ENCODE measurements around the gene CYP27A1.

The CYP27A1 gene

DNA sequence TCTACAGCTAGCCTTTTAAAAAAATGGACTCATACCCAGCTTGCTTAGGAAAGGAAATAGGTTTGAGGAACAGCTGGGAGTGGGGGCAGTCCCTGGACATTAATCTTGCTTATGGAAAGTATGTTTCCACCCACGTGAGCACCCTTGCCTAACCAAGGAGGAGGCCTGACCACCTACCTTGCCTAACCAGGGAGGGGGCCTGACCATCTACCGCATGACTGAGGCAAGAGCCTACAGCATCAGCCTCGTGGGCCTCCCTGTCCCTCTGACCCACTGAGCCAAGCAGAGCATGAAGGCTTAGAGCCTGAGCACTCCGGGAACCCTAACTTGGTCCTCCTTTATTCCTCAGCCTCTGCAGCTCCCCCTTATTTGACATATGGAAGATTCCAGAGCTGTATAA, 29.4 kb downstream of the CYP27A1 start:
- no peak for DNase-seq (ENCODE audit: low read depth in 2 of 2)

DNA sequence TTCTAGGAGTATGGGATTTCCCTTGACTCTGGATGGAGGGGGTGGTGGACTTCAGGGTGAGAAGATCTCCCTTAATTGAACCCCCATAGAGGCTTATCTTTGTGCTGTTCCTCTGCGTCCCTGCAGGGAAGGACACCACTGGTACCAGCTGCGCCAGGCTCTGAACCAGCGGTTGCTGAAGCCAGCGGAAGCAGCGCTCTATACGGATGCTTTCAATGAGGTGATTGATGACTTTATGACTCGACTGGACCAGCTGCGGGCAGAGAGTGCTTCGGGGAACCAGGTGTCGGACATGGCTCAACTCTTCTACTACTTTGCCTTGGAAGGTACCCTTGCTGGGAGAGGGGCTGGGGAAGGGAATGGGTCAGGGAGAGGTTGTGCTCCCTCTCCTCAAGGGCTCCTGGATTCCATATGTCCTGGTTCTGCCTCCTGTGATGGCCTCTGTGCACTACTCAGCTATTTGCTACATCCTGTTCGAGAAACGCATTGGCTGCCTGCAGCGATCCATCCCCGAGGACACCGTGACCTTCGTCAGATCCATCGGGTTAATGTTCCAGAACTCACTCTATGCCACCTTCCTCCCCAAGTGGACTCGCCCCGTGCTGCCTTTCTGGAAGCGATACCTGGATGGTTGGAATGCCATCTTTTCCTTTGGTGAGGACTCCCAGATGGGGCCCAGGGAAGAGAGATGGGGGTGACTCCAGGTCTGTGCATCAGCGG, 30.3 kb downstream of the CYP27A1 start:
- no peak for DNase-seq (ENCODE audit: low read depth in 2 of 2)

DNA sequence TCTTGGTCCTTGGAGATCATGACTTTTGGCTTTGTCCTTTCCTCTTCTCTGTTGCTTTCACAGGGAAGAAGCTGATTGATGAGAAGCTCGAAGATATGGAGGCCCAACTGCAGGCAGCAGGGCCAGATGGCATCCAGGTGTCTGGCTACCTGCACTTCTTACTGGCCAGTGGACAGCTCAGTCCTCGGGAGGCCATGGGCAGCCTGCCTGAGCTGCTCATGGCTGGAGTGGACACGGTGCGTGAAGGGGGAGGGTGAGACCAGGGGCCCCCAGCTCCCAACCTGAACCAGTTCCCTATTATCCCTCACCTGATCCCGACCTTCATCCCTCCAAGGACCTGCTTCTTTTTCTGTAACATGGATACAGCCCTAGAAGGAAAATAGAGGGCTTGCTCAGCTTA, 30.9 kb downstream of the CYP27A1 start:
- DNase-seq (ENCODE audit: low read depth in 2 of 2), result no peak

DNA sequence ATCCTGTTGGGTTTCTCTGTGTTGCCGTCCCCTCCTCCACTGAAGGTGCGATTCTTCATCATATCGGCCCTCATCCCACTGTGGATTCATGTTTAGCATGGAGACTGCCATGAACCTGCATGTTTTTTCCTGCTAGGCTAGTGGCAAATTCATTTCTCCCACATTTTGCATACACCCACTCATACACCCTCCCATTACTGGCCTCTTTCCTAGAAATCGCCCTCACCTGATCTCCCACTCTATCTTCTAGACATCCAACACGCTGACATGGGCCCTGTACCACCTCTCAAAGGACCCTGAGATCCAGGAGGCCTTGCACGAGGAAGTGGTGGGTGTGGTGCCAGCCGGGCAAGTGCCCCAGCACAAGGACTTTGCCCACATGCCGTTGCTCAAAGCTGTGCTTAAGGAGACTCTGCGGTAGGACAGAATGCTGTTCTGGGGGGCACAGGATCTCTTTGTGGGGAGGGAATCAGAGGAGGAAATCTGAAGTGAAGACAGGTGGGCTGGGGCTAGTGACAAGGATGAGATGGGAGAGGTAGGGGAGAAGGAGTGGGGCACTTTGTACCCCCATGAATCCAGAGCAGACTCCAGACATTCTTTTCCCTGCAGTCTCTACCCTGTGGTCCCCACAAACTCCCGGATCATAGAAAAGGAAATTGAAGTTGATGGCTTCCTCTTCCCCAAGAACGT, 32.0 kb downstream of the CYP27A1 start:
- DNase-seq (ENCODE audit: low read depth in 2 of 2), result no peak

DNA sequence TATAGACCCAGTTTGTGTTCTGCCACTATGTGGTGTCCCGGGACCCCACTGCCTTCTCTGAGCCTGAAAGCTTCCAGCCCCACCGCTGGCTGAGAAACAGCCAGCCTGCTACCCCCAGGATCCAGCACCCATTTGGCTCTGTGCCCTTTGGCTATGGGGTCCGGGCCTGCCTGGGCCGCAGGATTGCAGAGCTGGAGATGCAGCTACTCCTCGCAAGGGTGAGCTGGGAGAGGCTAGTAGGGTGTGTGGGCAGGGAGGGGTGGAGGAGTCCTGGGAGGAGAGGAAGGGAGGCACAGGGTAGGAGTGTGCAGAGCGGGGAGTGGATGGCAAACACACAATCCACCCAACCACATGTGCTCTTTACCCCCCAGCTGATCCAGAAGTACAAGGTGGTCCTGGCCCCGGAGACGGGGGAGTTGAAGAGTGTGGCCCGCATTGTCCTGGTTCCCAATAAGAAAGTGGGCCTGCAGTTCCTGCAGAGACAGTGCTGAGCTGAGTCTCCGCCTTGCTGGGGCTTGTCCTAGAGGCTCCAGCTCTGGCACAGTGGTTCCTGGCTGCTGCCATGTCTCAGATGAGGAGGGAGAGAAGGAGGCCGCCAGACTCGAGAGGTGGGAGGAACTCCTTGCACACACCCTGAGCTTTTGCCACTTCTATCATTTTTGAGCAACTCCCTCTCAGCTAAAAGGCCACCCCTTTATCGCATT, 32.7 kb downstream of the CYP27A1 start:
- DNase-seq (ENCODE audit: low read depth in 2 of 2), result no peak

DNA sequence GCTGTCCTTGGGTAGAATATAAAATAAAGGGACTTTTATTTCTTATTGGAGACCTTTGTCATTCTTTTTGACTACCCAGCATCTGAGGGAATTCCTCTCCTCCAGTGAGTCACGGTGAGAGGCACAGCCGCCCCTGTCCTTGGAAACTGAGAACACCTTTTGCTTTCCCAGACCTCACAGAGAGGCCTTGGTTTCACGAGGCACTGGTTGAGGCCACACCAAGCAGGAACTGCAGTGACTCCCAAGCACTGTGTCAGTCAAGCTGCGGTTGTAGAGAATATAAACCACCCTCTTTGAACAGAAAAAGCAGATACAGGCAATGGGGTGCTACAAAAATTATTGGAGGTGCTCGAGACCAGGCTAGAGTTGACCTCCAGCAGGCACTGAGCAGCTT, 33.3 kb downstream of the CYP27A1 start:
- no peak for DNase-seq (ENCODE audit: low read depth in 2 of 2)

DNA sequence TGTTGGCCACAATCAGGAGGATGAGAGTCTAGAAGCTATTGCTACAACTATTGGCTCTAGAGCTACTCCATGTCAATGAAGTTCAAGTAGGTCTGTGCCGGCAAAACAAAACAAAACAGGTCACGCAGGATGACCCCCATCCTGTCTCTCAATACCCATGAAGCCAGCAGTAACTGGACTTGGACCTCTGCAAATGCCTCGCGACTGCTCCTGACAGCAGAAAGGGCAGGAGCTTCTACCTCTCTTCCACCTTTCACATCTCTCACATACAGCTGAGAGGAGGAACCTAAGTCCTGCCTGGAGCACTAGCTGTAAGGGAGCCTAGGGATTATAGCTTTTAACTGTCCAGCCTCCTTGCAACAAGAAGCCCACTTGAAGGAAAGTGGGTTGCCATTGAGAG, 33.7 kb downstream of the CYP27A1 start:
- DNase-seq (ENCODE audit: low read depth in 2 of 2), result no peak

DNA sequence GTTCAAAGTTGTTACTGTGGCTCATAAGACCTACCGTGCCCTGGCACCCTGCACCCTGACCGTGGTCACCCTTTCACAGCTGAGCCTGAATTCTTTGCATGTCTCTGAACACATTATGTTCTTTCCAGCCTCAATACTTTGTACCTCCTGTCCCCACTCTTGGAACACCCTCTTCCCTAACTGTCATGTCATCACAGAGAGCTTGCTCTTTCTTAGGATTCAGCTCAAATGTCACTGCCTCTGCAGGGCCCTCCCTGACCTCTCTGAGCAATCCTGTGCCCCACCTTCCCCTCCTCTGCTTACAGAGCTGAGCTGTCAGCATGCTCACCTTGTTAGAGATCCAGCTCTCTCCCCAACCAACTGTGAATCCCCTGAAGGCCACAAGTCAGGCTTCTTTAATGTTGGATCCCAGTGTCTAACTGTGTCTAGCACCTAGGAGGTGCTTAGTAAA, 34.6 kb downstream of the CYP27A1 start:
- DNase-seq (ENCODE audit: low read depth in 2 of 2), result no peak

DNA sequence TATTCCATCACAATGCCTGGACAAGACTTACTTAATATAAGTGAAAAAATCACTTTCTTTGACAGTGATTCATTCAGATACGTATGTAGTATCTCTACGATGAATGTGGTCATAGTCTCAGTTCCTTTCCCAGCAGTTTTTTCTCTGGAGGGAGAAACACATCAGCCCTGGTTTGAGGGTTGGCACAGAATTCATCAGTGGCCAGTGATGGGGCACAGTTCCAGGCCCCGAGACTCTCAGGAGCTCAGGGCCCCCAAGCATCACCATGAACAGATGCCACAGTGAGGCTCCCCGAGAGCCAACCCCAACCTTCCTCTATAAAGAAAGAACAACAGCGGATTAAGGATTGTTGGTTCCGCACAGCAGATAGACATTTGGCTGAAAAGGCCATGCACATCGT, 37.1 kb downstream of the CYP27A1 start:
- no peak for DNase-seq (ENCODE audit: low read depth in 2 of 2)

DNA sequence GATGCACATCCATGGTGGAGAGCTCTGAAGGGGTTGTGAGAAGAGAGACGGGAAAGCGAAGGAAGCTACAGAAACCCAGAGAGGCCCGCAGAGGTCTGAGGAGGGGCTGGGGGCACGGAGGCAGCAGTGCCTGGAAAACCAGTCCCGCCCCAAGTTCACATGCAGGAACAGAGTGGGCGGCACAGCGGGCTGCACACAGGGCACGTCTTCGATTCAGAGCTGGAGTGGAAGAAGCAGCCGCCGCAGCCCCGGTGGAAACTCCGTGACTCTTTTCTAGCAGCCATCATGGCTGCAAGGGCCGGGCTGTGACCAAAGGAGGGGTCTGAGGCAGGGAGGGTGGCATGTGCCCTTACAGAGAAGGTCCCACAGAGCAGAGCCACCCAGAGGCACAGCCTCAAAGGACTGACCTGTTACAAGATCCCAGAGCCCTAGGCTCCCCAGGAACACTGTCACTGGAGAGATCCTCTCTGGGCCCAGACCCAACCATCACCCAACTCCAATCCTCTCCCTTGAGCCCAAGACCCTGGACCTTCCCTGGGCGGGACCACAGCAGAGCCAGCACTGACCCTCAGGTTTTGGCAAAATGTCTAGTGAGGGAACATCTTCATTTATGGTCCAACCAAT, 38.9 kb downstream of the CYP27A1 start:
- DNase-seq (ENCODE audit: low read depth in 2 of 2), result no peak

DNA sequence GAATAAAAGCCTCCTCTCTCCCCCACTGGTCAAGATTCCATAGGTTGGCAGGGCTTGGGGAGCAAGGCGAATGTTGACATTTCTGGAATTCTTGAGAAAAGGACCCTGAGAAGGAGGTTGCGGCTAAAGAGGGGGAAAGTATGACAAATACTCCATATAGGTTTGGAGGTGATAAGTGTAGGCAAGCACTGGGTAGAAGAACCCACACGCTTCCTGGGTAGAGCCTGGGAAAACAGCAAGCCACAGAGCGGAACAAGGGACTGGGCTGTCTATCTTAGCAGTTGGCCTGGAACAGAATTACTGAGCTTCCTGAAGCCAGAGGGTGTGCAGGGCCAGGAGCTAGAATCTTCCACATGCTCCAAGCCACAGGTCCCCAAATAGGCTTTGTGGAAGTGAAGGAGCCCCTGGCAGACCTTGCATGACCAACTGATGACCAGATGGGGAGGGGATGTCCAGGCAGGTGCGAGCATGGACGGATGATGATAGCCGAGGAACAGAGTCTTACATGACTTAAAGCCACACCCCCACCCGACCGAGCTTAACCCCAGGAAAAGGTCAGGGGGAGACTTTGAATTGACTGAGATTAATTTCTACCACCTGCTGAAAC, 39.8 kb downstream of the CYP27A1 start:
- DNase-seq (ENCODE audit: low read depth in 2 of 2), result no peak

DNA sequence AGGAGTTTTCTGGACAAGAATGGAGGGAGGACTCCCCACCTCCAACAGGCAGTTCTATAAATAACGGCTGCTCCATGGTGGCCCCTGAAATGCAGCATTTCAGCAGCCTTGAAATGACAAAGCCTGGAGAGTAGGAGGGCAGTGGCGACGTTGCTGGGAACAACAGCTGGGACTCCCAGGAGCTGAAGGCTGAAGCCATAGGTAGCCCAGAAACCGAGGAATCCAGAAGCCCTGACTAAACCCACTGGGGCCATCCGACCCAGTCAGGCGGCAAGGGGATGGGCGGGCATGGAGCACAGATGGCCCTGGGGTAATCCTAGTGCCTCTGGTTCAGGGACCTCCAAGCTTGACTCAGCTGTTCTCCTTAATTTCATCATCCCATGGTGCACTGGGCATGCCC, 40.7 kb downstream of the CYP27A1 start:
- no peak for DNase-seq (ENCODE audit: low read depth in 2 of 2)

DNA sequence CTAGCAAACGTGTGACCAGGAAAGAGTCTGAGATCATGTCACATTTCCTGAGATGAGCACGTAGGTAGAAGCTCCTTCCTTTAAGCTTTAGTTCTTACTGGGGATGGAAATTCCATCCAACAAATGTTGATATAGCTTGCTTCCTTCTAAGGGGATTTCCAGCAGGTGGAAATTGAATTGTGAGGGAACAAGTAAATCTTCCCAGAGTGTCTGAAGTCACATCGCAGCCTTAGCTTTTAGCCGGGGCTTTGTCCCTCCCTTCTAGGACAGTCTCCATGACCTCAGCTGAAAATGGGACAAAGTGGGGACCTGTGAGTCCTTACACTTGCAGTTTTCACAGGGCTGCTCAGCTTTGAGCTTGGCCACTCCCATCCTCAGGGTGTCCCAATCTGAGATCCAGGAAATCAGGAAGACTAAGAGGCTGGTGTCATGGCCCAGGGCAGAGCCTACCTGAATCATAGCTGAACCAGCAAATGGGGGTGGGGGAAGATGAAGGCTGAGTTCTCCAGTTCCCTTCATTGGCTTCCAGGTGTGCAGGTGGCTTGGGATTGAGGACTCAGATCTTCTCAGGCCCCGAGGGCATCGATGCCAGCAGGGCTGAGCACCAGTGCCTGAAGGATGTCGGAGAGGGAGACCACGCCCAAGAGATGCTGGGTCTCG, 41.4 kb downstream of the CYP27A1 start:
- no peak for DNase-seq (ENCODE audit: low read depth in 2 of 2)

DNA sequence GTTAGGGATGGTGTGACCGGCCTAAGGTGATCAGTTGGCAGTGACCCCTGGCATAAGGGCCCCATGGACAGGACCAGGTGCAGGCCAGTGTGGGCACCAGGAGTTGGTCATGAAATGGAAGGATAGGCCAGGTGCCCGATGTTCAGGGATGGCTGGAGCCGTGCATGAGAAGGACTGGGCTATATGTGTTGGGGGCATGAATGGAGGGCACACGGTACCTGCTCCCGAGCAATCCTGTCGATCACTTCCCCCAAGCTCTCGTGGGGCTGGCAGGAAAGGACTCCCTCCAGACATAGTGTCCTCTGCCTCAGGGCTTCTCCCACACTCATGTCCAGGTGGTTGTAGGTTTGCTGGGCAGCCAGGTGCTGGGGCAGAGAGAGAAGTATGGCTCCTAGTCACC, 42.1 kb downstream of the CYP27A1 start:
- no peak for DNase-seq (ENCODE audit: low read depth in 2 of 2)

DNA sequence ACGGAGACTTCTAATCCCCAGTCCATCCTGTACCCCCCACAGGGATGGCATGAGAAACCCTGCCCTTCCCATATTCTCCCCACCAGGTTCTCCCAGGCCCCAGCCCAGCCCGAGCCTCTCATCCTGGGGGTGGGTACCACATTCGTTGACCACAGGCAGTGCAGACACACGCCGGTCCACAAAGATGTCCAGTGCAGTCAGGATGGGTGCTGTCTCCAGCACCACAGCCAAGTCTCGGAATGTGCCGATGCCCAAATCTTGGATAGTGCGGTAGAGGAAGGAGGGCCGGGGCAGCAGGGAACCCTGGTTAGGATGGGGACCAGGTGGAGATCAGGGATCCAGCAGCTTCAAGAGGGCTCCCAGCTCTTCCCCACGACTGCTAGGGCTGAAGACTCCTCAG, 44.8 kb downstream of the CYP27A1 start:
- no peak for DNase-seq (ENCODE audit: low read depth in 2 of 2)

DNA sequence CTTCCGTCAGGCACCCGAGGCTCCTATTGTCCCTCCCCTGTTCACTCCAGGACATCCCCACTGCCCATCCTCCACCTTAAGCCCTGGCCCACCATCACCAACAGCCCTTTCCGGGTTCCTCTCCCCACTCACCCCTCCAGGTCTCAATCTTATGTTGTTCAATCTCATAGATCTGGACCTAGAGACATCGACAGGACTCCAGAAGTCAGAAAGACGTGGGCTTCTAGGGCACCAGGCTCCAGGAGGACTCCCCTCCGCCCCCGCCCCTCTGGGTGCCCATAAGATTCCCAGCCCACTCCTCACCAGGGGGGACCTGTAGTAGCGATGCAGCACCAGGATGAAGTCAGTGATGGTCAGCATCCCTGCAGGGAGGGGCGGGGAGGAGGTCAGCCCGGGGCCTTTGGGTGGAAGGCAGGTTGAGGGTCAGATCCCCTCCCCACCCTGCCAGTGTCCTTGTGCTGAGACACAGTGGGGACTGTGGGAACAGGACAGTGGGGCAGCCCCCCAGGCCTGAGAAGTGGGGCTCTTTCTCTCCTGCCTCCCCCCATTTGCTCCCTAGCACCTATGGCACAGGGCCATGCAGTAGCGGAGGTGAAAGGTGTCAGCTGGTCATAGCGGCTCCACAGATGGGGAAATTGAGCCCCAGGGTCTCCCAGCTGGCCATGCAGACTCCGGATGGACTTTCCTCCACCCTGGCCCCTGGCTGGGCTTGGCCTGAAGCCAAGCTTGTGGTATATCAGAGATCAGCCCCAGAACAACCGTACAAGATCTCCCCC, 45.9 kb downstream of the CYP27A1 start:
- DNase-seq (ENCODE audit: low read depth in 2 of 2), result no peak

DNA sequence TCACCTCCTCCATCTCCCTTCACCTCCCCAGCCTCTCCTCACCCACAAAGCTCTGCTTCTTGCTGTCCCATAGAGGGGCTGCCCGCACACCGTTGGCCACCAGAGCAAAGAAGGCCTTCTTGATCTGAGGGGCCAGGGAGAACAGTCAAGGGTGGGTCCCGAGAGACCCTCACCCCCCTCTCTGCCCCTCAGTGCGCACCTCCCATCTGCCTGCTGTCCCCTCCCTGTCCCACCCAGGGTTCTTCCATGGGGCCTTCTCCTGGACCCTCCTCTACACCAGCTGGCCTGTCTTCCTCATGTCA, 46.5 kb downstream of the CYP27A1 start:
- DNase-seq (ENCODE audit: low read depth in 2 of 2), result no peak

DNA sequence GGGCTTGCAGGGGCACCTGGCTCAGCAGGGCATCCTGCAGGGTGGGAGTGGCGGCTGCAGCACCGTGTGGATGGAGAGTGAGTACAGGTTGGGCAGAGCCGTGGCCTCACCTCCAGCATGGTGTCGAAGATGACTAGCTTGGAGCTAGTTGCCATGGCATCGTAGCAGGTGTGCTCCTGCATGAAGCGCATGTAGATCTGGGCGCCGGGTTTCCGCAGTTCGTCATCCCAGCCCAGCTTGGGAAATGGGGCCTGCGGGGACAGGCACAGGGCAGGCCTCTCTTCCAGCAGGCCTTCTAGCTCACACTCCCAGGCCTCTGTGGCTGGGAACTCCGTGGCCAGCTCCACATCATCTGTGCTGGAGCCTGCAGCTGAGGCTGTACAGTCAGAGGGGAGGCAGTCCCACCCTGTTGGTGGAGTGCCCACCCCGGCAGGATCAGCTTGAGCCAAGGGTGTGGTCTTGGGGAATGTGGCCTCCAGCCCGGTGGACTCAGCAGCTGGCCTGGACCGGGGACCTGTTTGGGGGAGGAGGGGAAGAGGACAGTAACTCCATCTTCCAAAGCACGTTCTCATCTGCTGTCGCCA, 48.0 kb downstream of the CYP27A1 start:
- no peak for DNase-seq (ENCODE audit: low read depth in 2 of 2)

DNA sequence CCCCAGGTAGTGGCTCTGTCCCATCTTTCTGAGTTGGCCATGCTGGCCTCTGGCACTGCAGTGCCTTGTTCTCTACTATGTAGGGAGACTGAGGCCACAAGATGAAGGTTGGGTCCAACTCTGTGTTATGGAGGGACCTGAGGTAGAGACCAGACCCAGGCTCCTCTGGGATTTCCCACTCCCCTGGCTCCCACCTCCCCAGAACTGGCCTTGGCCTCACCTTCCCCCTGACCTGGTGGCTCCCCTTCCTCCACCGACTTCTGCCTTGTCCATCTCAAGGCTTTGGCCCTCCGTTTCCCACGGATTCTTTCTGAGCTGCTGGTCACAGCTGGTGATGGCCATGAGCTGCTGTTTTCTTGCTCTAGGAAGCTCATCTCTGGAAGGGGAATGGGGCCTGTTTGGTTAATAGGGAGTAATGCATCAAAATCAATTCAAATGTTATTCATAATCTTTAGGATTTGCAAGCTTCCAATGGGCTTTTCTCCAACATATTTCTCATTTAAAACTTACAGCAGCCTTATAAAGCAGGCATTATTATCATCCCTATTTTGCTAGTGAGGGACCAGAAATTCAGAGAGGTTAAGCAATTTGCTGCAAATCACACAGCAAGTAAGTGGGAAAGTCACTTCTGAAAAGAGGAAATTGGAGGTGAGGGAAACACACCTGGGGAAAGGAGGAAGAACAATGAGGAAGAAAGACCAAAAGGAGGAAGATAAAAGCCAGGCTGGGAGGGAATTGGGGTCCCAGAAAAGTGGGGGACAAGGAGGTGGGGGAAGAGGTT, 48.8 kb downstream of the CYP27A1 start:
- no peak for DNase-seq (ENCODE audit: low read depth in 2 of 2)
